Activated naive CD4-positive, alpha-beta T cell treated with anti-CD3 and anti-CD28 coated beads, Interleukin-2, amount 50 U/mL, for 72 hours (primary cell): Measurements from ENCODE around the gene CACNA1A. TPM values are rescaled to one million over a fixed set of nuclear protein-coding genes. Genes with fewer than 3 reads are reported as not detected.
"Not testable (repeated sequence)": the region's sequence is repeated elsewhere in the genome, so short reads cannot be mapped to it uniquely, and the experiment has no call there.

Experiments used
- ATAC-seq, 2 donors: fragments of 150-1000 bp; cut with Tn5 transposase; 2 replicates each; pipeline ENCODE4 v1.10.0; 2021; ENCODE audit warnings: mild to moderate bottlenecking in 2 of 2, moderate library complexity in 2 of 2
- DNase-seq, 2 donors: peaks; one replicate each; pipeline ENCODE4 v3.0.0; 2021 to 2022; ENCODE audit warnings: low spot score in 2 of 2
- H3K27ac Mint-ChIP-seq, 2 donors: one replicate each; pipeline ENCODE4 v1.8.0; 2022; ENCODE audit warnings: mild to moderate bottlenecking in 2 of 2, mixed read lengths in 2 of 2
- H3K36me3 Mint-ChIP-seq, 2 donors: one replicate each; pipeline ENCODE4 v1.8.0; 2022; ENCODE audit warnings: mixed read lengths in 2 of 2
- H3K9me3 Mint-ChIP-seq, 2 donors: one replicate each; pipeline ENCODE4 v1.8.0; 2022; ENCODE audit warnings: mixed read lengths in 2 of 2
- total RNA-seq, 2 donors: library from RNA; stranded (reverse); gene quantifications; one replicate each; pipeline ENCODE4 v1.2.3, GENCODE V29; 2022

CACNA1A gene
- total RNA-seq, 2 donors from 2014 or later, result 0.43 to 0.70 TPM

DNA sequence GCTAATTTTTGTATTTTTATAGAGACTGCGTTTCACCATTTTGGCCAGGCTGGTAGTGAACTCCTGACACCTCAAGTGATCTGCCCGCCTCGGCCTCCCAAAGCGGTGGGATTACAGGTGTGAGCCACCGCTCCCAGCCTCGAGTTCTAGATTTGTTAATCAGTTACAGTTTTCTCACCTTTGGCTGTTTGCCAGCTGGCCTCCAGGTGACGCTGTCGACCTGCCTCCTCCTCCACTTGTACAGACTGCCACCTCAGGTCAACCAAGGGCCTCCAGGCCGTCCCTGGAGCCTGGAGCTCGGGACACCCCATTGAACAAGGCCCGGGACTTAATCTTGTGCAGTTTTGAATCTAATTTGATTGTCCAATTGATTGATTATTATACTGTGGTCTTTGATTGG lies 310.6 kb downstream of the CACNA1A start:
- DNase-seq (peak in 1 of 2 donors; percentile 41), ATAC-seq (peak in 1 of 2 donors; percentile 46)
- Mint-ChIP-seq H3K9me3 (no peaks in the 10 kb centered on the region), H3K36me3 (no peaks in the 10 kb centered on the region), H3K27ac (no peak overlapping the region)

GRCh38 chr19:13190781-13191540 lies 315.3 kb downstream of the CACNA1A start:
- ATAC-seq, result peak; percentile 35 to 47
- Mint-ChIP-seq H3K27ac (peak overlapping the region in 1 of 2 donors; percentile 37), H3K9me3 (no peaks in the 10 kb centered on the region)

DNA sequence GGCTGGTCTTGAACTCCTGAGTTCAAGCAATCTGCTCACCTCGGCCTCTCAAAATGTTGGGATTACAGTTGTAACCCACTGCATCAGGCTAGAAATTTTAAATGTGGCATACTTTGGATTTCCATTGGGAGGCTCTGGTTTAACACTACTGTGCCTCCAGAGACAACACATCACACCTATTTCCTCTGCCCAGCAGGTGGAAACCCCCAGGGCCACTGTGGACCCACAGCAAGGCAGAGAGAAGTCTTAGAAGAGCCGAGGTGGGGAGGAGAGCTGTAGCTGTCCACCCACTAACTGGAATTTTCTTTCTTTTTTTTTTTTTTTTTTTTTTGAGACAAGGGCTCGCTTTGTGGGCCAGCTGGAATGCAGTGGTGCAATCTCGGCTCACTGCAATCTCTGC lies 316.7 kb downstream of the CACNA1A start:
- DNase-seq, result no peak
- Mint-ChIP-seq H3K9me3 (no peaks in the 10 kb centered on the region), H3K27ac (peak overlapping the region in 1 of 2 donors; percentile 64), H3K36me3 (no peaks in the 10 kb centered on the region)
- ATAC-seq, result no peak

More at GRCh38 chr19:13190781-13191540, 315.3 kb downstream of the CACNA1A start:
- no peaks in the 10 kb centered on the region for H3K36me3 Mint-ChIP-seq
- DNase-seq, result no peak

DNA sequence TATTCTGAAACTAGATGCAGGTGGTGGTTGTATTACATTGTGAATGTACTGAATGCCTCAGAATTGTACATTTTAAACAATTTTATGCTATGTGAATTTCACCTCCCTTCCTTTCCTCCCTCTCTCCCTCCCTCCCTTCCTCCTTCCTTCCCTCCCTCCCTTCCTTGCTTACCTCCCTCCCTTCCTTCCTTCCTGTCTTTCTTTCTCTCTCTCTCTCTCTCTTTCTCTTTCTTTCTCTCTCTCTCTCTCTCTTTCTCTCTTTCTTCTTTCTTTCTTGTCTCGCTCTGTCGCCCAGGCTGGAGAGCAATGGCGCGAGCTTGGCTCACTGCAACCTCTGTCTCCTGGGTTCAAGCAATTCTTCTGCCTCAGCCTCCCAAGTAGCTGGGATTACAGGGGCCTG lies 318.9 kb downstream of the CACNA1A start:
- DNase-seq (no peak), ATAC-seq (no peak)
- no peaks in the 10 kb centered on the region for H3K36me3 Mint-ChIP-seq
- no peaks in the 10 kb centered on the region for H3K9me3 Mint-ChIP-seq
- peak overlapping the region in 1 of 2 donors; percentile 70 for H3K27ac Mint-ChIP-seq

DNA sequence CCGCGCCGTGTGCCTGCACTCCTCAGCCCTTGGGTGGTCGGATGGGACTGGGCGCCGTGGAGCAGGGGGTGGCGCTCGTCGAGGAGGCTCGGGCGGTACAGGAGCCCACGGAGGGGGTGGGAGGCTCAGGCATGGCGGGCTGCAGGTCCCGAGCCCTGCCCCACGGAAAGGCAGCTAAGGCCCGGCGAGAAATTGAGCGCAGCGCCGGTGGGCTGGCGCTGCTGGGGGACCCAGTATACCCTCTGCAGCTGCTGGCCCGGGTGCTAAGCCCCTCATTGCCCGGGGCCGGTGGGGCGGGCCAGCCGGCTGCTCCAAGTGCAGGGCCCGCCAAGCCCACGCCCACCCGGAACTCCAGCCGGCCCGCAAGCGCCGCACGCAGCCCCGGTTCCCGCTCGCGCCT lies 319.6 kb downstream of the CACNA1A start:
- H3K9me3 Mint-ChIP-seq, H3K36me3 Mint-ChIP-seq: not testable (repeated sequence)

DNA sequence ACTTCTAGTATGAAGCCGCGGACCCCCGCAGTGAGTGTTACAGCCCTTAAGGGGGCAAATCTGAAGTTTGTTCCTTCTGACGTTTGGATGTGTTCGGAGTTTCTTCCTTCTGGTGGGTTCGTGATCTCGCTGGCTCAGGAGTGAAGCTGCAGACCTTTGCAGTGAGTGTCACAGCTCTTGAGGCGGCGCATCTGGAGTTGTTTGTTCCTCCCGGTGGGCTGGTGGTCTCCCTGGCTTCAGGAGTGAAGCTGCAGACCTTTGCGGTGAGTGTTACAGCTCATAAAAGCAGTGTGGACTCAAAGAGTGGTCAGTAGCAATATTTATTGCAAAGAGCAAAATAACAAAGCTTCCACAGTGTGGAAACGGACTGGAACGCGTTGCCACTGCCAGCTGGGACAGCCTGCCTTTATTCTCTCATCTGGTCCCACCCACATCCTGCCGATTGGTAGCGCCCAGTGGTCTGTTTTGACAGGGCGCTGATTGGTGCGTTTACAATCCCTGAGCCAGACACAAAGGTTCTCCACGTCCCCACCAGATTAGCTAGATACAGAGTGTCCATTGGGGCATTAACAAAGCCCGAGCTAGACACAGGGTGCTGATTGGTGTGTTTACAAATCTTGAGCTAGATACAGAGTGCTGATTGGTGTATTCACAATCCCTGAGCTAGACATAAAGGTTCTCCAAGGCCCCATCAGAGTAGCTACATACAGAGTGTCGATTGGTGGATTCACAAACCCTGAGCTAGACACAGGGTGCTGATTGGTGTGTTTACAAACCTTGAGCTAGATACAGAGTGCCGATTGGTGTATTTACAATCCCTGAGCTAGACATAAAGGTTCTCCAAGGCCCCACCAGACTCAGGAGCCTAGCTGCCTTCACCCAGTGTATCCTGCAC lies 320.3 kb downstream of the CACNA1A start:
- DNase-seq, ATAC-seq, H3K36me3 Mint-ChIP-seq, H3K9me3 Mint-ChIP-seq: not testable (repeated sequence)
- H3K27ac Mint-ChIP-seq, result peak overlapping the region in 1 of 2 donors; percentile 3

More for the DNA sequence above, 319.6 kb downstream of the CACNA1A start:
- ATAC-seq, DNase-seq: not testable (repeated sequence)
- peak overlapping the region in 1 of 2 donors; percentile 3 for H3K27ac Mint-ChIP-seq

DNA sequence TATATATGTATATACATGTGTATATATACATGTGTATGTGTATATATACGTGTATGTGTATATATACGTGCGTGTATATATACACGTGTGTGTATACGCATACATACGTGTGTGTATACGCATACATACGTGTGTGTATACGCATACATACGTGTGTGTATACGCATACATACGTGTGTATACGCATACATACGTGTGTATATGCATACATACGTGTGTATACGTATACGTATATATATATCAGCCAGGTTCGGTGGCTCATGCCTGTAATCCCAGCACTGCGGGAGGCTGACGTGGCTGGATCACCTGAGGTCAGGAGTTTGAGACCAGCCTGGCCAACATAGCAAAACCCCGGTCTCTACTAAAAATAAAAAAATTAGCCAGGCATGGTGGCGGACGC lies 321.4 kb downstream of the CACNA1A start:
- not testable (repeated sequence) for H3K27ac Mint-ChIP-seq, DNase-seq, ATAC-seq, H3K9me3 Mint-ChIP-seq, H3K36me3 Mint-ChIP-seq

DNA sequence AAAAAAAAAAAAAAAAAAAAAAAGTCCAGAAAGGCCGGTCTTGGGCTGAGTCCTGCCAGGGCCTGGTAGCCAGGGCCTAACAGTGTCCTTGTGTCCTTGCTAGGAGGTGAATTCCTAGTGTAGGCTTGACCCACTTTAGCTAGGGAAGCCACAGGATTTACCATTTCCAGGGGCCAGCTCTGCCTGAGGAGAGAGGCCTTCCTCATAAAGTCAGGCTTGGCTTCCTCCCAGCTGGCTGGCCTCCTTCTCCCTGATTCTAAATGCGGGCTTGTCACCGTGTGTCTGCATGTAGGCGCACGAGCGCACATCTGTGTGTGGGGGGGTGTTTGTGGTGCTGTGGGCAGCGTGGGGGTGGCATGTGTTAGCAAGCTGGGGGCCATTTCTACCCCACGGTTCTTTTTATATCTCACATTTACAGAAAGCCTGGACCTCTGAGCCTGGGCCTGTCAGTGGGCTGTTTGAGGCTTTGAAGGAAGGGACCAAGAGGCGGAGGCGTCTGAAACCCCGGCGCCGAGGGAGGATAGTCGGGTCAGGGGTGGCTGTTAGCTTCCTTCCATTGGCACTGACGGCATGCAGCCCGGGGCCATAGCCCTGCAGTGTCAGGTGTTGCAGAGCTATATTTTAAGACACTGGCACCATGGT lies 324.4 kb downstream of the CACNA1A start:
- Mint-ChIP-seq H3K27ac (peak overlapping the region; percentile 50 to 72), H3K9me3 (no peaks in the 10 kb centered on the region), H3K36me3 (no peaks in the 10 kb centered on the region)
- ATAC-seq, result peak; percentile 49 to 70
- no peak for DNase-seq

- H3K36me3 Mint-ChIP-seq, DNase-seq, ATAC-seq, H3K9me3 Mint-ChIP-seq, H3K27ac Mint-ChIP-seq: not testable (repeated sequence)
Observed at GRCh38 chr19:13178291-13178690, 328.0 kb downstream of the CACNA1A start.

DNA sequence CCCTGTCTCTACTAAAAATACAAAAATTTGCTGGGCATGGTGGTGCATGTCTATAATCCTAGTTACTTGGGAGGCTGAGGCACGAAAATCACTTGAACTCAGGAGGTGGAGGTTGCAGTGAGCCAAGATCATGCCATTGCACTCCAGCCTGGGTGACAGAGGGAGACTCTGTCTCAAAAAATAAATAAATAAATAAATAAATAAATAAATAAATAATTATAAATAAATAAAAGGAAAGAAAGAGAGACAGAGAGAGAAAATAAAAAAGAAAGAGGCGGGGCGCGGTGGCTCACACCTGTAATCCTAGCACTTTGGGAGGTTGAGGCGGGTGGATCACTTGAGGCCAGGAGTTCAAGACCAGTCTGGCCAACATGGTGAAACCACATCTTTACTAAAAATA lies 328.7 kb downstream of the CACNA1A start:
- not testable (repeated sequence) for H3K9me3 Mint-ChIP-seq, H3K27ac Mint-ChIP-seq, ATAC-seq, H3K36me3 Mint-ChIP-seq, DNase-seq

DNA sequence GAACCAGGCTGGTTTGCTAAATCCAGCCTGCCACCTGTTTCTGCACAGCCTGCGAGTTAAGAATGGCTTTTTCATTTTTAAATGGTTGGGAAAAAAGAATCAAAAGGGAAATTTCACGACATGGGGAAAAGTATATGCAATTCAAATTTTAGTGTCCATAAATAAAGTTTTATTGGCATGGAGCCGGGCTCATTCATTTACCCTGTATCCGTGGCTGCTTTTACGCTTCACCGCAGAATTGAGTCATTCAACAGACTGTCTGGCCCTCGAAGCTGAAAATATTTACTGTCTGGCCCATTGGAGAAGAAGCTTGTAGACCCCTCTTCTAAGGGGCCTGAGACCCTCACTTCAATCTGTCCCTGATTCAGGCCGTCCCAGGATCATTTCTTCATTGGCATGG lies 329.9 kb downstream of the CACNA1A start:
- H3K27ac Mint-ChIP-seq, result no peak overlapping the region
- H3K36me3 Mint-ChIP-seq, result peaks cover 7 to 9% of the 10 kb centered on the region in 2 donors
- ATAC-seq (no peak), DNase-seq (no peak)
- no peaks in the 10 kb centered on the region for H3K9me3 Mint-ChIP-seq

- Mint-ChIP-seq H3K36me3 (peaks cover 7 to 9% of the 10 kb centered on the region in 2 donors), H3K27ac (peak overlapping the region; percentile 95 to 96), H3K9me3 (no peaks in the 10 kb centered on the region)
- no peak for ATAC-seq
- no peak for DNase-seq
Observed at GRCh38 chr19:13173139-13173737, 333.0 kb downstream of the CACNA1A start.

GRCh38 chr19:13172346-13173138 lies 333.7 kb downstream of the CACNA1A start:
- Mint-ChIP-seq H3K27ac (peak overlapping the region; percentile 95 to 96), H3K9me3 (no peaks in the 10 kb centered on the region), H3K36me3 (peaks cover 7 to 15% of the 10 kb centered on the region in 2 donors)
- ATAC-seq (peak; percentile 25 to 40), DNase-seq (peak; percentile 79 to 85)

- Mint-ChIP-seq H3K9me3 (no peaks in the 10 kb centered on the region), H3K27ac (peak overlapping the region in 1 of 2 donors; percentile 96), H3K36me3 (peaks cover 7 to 15% of the 10 kb centered on the region in 2 donors)
- DNase-seq (no peak), ATAC-seq (no peak)
Observed at GRCh38 chr19:13171146-13171545, 335.1 kb downstream of the CACNA1A start.

DNA sequence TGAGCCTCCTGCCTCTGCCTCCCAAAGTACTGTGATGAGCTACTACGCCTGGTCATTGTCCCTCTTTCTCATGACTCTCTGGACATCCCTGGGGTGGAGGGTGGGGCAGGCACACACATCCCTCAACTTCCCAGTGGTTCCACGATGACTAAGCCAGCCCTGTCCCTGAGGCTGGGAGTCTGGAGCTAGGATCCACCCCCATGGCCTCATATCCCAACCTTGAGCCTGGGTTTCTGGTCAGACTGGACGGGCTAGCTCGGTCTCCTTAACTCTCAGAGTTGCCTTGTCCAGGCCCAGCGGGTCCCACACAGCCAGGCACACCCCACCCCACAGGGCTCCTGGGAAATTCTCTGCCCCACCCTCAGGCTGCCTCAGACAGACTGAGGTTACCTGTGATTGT lies 336.5 kb downstream of the CACNA1A start:
- ATAC-seq (no peak), DNase-seq (no peak)
- H3K27ac Mint-ChIP-seq, result peak overlapping the region in 1 of 2 donors; percentile 44
- H3K9me3 Mint-ChIP-seq, result no peaks in the 10 kb centered on the region
- peaks cover 7 to 15% of the 10 kb centered on the region in 2 donors for H3K36me3 Mint-ChIP-seq

DNA sequence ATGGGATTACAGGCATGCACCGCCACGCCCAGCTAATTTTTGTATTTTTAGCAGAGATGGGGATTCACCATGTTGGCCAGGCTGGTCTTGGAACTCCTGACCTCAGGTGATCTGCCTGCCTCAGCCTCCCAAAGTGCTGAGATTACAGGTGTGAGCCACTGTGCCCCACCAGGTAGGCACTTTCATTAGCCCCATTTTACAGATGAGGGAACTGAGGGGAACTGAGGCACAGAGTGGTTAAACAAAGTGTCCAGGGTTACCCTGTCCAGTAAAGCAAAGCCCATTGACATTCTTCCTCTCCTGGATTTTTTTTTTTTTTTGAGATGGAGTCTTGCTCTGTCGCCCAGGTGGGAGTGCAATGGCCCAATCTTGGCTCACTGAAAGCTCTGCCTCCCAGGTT lies 340.1 kb downstream of the CACNA1A start:
- not testable (repeated sequence) for H3K9me3 Mint-ChIP-seq, H3K36me3 Mint-ChIP-seq, DNase-seq, ATAC-seq
- peak overlapping the region in 1 of 2 donors; percentile 82 for H3K27ac Mint-ChIP-seq
